Measurements from ENCODE around the gene OR4D10.

DNA sequence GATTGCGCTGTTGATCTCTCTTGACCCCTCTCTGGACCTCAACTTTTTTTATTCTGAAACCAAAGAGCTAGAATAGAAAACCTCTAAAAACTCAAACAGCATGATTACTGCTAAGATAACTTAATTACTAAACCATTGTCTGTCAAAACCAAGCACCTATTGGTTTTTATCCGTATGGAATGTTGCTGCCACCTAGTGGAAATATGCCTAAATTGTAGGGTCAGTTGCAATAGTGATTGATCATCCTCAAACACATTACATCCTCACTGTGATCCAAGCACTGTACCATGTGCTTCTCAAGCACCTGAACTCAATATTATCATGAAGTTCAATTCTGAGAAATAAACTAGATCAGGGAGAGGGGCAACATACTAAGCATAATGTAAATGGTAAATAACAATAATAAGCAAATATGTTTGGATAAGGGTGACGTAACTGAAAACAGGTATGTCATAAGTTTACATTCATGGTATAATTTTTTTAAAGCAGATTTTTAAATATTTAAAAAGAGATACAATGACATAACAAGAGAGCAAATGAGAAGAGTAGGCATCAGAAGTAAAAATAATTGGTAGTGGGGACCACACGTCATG, 43.1 kb upstream of the OR4D10 start:
- TF ChIP-seq EP300 (IDR thresholded peaks at IDR 0.05): no peak
- TF ChIP-seq POLR2A (IDR thresholded peaks at IDR 0.05): no peak
- TF ChIP-seq, protein P1, sequence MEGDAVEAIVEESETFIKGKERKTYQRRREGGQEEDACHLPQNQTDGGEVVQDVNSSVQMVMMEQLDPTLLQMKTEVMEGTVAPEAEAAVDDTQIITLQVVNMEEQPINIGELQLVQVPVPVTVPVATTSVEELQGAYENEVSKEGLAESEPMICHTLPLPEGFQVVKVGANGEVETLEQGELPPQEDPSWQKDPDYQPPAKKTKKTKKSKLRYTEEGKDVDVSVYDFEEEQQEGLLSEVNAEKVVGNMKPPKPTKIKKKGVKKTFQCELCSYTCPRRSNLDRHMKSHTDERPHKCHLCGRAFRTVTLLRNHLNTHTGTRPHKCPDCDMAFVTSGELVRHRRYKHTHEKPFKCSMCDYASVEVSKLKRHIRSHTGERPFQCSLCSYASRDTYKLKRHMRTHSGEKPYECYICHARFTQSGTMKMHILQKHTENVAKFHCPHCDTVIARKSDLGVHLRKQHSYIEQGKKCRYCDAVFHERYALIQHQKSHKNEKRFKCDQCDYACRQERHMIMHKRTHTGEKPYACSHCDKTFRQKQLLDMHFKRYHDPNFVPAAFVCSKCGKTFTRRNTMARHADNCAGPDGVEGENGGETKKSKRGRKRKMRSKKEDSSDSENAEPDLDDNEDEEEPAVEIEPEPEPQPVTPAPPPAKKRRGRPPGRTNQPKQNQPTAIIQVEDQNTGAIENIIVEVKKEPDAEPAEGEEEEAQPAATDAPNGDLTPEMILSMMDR (IDR thresholded peaks at IDR 0.05): peak; percentile 47 to 74 (median 68)
